HG03521 (cell line): ENCODE measurements around the gene TBX10.
"Not testable (repeated sequence)": the region's sequence is repeated elsewhere in the genome, so short reads cannot be mapped to it uniquely, and the experiment has no call there.

Experiments
- ATAC-seq: cut with Tn5 transposase; IDR thresholded peaks from one replicate; pipeline ENCODE4 v1.9.1; 2021; ENCODE audit warnings: mild to moderate bottlenecking, moderate library complexity; ENCODE audit not compliant: unreplicated experiment

TBX10 gene

DNA sequence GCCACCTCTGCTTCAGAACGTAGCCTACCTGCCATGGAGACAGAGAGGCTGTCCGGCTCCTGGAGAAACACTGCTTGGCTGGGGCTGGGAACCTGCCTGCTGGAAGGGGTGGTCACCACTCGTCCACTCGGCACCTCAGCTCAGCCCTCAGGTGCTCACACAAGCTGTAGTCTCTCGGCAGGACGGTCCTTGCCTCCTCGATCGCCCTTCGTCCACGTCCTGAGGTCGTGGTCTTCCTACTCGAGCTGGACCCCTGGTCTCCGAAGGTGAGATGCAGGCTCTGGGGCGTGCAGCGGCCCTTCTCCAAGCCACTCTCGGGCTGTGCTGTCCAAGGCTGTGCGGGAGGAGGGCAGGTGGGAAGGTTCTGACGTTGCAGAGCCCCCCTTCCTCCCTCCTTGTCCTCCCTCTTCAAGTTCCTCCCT is at the start of gene TBX10:
TBX10 (minus strand) TSS at position 326 of the 422 bp plus-strand sequence; CDS start at position 35, 291 bp downstream.
- no peak for ATAC-seq

DNA sequence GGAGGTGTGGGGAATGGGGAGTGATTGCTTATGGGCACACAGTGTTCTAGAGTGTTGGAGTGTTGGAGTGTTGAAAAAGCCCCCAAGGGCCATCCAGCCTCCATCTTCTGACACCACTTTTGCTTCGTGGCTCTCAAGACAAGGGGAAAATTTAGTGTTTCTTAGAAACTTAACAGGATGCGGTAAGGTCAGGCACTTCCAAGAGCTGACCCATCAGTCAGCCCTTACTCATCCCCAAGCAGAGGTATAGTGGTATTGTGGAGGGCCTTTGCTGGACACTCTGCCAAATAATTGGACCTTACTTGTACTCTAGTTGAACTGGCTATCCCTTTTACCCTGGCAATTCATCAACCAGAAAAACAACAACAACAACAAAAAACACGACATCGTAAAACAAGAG is 49.6 kb upstream of the TBX10 start:
- ATAC-seq = no peak

DNA sequence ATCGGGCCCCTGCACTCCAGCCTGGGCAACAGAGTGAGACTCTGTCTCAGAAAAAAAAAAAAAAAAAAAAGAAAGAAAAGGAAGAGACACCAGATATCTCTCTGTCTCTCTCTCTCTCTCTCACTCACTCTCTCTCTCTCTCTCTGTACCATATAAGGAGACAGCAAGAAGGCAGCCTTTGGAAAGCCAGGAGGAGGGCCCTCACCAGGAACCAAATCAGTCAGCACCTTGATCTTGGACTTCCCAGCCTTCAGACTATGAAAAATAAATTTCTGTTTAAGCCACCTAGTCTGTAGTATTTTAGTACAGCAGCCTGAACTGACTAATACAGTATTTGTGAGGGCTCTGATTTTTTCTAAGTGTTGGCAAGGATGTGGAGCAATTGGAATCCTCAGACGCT is 48.4 kb upstream of the TBX10 start:
- no peak for ATAC-seq

DNA sequence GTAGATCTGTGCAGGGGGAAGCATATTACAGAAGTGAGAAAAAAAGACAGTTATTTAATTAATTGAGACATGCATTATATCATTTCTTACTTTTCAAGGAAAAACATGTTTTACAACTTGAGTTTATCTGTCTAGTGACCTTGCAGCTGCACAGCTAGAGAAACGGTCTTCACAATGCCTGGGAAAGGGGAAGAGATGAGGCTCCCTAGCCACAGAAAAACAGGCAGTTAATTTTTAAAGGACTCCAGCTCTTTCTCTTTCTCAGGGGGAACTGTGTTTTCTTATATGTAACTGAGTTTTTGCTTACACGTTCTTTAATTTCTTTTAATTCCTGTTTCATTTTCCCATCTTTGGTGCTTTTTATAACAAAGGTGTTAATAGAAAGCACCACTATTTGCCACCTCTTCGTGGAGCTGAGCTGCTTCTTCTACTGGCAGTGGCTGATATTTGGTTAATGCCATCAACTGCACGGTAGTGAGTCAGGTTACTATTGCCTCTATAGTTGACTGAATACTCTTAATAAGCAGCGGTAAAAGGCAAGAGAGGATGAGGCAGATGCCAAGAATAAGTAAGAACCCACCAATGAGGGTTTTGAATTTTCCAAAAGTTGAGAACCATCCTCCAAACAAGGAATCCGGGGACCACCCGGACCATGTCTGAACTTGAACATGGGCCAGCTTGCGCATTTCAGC is 46.2 kb upstream of the TBX10 start:
- ATAC-seq = not testable (repeated sequence)

DNA sequence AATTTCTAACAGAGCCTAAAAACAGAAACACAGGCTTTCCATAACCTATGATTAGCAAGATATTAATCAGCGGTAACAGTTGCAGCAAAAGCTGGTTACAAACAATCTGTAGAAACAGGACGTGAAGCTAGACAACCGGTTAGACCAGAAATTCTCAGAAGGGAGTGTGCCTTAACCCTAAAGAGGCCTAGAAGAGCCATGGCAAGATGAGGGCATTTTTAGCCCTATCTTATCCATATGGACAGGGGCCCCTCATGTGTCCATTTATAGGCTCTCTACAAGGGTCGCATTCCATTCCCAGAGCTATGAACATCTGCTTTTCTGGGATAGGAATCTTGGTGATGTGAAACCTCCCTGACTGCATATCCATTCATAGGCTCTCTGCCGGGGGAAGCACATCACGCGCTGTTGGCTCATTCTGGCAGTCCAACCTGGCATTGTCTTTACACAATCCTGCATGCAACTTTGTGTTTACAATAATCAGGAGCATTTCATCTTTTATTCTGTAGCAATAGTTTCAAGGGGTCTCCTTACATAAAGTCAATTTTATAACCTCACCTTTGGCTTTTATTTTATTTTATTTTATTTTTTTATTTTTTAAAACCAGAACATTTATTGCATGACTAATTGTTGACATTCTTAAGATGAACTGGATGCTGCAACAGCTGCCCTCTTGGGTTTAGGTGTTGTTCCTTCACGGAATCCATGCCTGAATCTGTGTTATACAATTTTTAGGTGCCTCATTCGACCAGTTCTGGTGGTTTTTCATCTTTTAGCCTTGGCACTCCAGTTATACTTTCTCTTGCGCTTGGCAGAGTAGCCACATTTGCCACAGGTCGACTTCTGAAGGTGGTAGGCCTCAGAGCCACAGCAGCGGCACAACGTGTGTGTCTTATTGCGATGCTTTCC is 42.8 kb upstream of the TBX10 start:
- ATAC-seq = not testable (repeated sequence)

DNA sequence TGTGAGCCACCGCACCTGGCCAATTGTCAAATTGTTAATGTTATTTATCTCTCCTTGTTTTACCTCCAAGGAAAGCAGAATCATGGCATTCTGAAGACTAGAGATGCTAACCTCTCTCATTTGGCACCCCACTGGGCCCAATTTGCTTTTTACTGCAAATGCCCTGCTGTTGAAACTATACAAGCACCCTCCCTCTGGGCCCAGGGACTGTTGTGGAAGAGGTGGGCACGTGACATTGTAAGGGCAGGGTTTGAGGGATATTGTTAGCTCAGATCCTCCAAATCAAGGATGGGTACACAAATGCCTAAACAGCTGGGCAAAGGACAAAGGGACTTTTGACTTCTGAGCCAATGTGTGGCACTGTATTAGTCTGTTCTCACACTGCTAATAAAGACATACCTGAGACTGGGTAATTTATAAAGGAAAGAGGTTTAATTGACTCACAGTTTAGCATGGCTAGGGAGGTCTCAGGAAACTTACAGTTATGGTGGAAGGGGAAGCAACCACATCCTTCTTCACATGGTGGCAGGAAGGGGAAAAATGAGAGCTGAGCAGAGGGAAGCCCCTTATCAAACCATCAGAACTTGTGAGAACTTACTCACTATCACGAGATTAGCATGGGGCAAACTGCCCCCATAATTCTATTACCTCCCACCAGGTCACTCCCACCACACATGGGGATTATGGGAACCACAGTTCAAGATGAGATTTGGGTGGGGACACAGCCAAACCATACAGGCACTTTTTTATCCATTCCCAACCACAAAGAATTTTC is 41.3 kb upstream of the TBX10 start:
- ATAC-seq = no peak

DNA sequence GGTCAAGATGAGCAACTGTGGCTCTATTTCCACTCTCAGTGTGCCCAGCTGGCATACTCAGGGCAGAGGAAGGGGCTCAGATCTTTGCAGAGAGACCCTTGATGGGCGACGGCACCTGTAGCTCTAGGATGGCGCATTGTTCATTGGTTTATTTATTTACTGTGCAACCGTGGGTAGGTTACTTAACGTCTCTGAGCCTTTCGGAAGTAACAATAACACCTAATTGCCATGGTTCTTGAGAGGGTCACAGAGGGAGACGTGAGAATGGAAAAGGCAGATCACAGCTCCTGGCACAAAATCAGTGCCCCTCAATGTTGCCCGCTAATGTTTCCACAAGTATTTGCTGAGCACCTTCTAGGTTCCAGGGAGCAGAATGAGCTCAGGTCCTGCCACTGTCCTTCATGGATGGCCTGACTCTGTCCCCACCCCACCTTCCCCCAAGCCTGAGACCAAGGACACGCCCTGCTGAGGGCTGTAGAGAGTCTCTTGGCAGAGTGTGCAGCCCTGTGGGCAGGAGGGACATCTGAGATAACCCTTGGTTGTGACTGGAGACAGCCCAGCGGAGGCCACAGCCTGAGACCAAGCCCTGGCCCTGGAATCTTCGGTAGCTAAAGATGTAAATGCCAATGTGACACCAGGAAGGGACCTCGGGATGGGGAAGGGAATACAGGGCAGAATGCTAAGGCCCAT is 35.6 kb upstream of the TBX10 start:
- ATAC-seq = no peak

DNA sequence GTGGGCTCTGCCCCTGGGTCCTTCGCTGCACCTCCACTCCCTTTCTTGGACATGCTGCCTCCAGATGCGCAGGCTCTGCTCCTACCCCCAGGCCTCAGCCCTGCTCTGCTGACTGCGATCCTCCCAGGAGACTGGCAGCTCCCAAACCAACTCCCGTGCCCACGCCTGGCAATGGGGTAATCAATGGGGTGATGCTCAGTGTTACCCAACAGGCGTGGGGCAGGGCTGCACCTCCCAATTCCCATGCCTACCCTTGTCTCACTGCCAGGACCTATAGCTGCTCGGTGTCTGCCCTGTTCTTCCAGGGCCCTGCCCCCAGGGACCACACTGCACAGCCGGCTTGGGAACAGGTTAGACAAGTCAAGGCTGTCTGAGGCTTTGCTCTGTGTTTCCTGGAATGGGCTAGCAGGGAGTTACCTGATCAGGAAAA is 34.9 kb upstream of the TBX10 start, which contains the start of gene ALDH3B2:
ALDH3B2 (minus strand) TSS at position 182 of the 430 bp plus-strand sequence. CDS start 7,688 bp downstream, outside the sequence.
- ATAC-seq = no peak

DNA sequence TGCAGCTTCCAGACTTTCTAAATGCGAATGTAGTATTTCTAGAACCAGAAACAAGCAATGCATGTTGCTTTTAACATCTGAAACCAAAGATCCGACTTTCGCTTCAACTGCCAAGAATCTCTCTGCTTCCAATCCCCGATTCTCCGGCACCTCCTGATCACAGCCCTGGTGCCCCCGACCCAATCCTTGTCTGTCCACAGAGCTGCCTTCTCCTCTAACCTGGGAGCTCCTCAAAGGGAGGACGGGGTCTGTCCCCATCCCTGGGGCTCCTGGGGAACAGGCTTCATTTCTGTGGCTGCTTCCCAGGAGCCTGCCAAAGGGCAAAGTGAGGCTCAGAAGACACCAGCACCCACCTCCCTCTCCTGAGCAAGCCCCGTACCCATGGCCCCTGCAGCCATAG is 34.3 kb upstream of the TBX10 start:
- ATAC-seq = no peak

DNA sequence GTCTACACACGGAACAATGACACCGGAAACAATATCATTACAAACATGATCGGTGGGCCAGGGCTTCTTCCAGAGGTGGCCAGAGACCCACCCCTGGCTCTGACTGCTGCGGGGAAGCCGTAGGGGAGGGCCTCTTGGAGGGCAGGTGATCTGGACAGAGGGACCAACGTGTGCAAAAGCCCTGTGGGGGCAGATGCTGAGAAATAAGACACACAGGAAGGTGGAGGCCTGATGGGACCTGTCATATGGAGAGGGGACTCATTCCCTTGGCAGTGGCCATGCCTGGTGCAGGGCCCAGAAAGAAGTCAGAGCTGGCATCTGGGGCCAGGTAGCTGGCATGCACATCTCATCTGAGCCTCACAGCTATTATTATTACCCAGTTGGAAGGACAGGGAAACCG is 33.8 kb upstream of the TBX10 start:
- no peak for ATAC-seq

DNA sequence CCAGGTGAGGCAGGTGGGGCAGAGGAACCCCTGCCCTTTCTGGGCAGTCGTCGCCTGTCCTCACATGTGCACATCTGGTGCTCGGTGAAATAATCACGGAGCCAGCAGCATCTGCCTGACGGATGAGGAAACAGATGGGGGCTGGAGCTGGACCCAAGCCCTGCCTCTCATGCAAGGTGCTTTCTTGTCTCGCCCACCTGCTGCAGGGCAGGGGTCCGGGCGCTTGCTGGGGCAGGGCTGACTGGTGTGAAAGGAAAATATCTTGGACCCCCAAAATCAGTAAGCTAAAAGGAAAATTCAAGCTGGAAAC is 31.6 kb upstream of the TBX10 start:
- no peak for ATAC-seq

DNA sequence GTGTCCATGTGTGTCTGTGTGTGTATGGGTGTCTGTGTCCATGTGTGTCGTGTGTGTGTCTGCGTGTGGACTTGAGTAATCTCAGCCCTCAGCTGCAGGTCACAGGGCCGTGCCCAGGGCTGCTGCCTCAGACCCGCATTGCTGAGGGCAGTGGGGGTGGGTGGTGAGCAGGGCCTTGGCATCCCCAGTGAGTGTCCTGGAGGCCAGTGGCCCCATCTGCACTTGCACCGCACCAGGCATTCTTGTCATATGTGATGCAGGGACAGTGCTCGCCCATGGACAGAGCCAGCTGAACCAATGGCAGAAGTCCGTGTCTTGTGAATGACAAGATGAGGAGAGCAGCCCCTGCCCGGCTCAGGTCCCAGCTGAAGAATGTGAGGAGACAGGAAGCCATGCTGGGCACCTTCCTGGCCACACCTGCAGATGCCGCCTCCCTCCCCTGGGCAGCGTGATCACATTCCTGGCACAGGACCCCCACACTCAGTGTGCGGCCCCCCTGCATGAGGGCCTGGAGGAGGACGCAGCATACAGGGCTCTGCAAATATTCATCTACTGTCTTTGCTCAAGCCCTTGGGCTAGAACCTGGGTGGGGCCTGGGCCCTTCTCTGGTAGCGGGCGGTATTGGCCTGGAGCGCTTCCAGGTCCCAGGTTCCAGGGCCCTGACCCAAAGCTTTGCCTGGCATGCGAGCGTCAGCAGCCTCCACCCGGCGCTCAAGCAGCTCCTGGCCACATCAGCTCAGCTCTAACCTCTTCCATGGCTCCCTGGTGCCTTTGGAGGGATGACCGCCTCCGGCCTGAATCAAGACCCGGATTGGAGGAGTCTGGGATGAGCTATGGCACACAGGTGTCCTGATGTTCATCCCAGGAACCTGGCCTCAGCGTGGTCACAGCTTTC is 31.0 kb upstream of the TBX10 start:
- no peak for ATAC-seq

DNA sequence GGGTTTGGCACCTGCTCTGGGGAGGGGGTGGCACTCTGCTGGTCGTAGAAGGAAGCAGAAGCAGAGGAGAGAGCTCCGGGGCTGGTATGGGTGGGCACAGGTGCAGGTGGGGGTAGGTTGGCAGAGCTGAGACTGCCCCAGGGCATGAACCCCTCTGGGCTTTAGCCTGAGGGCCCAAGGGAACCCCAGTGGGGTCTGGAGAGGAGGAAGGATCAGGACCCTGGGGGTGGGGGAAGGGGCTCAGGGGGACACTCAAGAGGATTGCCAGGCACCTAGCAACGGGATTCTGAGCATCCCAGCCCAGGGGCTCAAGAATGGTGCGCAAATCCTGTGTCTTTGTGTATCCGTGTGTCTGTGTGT is 28.6 kb upstream of the TBX10 start:
- no peak for ATAC-seq

DNA sequence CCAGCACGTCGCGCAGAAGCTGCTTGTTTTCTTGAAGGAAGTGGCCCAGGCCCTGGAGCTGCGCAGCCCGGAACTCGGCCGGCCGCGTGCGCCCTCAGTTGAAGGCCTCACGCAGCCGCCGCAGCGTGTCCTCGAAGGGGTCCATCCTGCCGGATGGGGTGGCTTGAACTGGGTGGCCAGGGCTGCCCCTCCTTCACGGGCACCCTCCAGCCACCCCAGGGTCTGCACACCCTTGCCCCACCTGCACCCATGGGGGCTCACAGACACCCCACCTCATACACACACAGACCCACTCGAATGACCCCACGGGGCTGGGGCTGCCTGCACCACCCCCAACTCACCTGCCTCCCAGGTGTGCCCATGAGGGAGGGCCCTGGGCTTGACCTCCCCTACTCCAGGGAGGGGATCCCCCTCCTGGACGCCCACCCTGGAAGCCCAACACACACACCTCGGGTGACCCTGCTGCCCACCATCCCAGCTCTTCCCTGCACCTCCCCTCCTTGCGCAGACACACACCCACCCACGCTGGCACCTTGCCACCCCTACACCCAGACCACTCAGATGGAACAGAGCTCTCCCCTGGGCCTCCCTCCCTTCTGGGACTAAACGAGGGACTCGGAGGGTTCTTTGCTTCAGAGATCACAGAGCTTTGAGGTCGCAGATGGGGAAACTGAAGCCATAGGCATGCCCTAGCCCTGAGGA is 28.1 kb upstream of the TBX10 start:
- no peak for ATAC-seq

DNA sequence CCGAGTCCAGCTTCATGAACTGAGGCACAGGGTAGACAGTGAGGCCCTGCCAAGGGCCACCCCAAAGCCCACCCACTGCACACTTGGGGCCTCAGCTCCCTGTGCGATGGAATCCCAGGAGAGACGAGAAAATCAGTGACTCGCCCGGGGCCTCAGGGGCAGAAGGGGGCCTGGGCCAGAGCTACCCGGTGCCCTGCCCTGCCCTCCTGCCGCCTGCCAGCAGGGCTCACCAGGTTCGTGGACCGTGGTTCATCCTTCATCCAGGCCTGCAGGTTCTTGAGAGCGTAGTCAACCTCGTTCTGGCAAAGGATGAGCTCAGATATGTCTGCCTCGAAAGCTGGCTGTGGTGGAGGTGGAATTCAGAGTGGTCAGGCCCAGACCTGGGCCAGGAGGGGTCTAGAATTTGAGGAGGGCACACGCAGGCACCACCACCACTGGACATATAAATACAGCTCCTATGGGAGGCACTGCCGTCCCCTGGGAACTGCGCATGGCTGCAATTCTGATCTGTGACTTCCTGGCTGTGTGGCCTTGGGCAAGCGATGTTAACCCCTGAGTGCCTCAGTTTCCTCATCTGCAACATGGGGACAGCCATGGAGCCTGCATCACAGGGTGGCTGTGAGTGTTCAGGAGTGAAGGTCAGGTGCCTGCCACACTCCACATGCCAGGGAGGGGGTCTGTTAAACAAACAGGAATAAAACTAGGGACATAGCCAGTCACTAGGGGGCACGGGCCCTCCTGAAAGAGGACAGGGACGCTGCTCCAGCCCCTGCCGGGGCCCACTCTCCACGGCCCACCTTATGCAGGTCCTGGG is 27.3 kb upstream of the TBX10 start:
- no peak for ATAC-seq

DNA sequence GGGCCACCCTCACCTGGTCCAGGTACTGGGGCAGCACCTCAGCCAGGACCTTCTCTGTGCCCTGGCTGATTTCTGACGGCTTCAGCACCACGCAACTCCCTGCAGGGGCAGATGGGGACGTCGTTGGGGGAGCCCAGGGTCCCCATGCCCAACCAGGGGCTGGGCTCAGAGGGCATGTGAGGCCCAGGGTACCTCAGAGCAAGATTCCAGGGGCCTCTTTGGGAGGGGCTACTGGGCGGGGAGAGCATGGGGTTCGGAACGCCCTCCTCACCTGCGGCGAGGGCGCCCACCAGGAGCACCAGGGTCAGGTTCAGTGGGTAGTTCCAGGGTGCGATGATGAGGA is 26.7 kb upstream of the TBX10 start:
- no peak for ATAC-seq

DNA sequence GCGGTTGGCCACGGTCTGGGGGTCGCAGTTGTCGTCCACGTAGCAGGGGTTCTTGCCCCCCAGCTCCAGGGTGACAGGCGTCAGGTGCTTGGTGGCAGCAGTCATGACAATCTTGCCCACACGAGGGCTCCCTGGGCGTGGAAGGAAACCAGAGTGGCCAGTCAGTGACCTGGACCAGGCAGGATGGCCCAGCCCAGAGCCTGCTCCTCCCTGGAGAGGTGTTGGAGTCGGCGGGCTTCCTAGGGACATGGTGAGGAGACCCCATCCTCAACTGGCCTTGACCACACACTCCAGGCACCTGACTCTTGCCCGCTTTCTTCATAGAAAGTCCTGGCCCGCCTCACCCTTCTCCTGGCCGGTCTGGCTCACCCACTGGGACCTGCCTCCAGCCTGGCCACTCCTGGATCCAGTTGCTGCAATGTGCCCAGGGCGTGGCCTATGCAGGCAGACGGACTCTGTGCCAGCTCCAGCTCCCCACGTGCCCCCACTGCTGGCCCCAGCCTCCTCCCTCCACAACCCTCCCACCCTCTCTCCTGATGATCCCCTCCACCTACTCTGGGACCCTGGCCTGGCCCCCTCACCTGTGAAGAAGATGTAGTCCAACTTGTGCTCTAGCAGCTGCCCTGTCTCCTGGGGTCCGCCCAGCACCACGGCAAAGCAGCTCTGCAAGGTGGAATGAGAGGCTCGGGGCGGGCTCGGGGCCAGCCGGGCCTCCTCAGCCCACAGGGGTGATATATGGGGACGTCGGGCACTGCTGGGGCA is 26.2 kb upstream of the TBX10 start:
- ATAC-seq = no peak
